D721Med (cell line): Measurements from ENCODE around the gene FGGY.

ENCODE experiments used
- DNase-seq: peaks from one replicate; pipeline ENCODE4 v3.0.0; 2011; ENCODE audit warnings: low spot score; ENCODE audit not compliant: insufficient read length
- FAIRE-seq: peaks from 2 replicates; lab custom pipeline; 2011; peaks lifted over from hg19 to GRCh38; lab: Jason Lieb, UNC
- CTCF ChIP-seq: IDR thresholded peaks from 2 replicates; pipeline ENCODE4 v1.5.1; 2012; ENCODE audit warnings: mild to moderate bottlenecking, control low read depth; ENCODE audit not compliant: insufficient read depth; ENCODE audit errors: missing control alignments

The FGGY gene

DNA sequence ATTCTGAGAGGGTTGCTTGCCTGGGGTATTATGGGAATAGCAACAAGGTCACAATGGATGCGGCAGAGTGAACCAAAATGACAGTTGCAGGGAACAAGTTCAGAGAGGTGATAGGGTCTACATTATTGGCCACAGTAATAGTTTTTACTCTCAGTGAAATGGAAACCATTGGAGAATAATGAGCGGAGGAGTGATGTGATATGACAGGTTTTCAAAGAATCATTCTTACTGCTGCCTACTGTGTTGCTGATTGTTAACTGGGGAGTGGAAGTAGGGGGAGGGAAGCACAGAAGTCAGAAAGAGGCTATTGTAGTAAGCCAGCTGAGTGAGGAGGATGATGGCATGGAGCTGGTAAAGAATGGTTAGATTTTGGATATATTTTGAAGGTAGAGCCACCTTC lies 322.7 kb downstream of the FGGY start:
- no peak for DNase-seq
- no peak for FAIRE-seq
- TF ChIP-seq CTCF, result no peak

DNA sequence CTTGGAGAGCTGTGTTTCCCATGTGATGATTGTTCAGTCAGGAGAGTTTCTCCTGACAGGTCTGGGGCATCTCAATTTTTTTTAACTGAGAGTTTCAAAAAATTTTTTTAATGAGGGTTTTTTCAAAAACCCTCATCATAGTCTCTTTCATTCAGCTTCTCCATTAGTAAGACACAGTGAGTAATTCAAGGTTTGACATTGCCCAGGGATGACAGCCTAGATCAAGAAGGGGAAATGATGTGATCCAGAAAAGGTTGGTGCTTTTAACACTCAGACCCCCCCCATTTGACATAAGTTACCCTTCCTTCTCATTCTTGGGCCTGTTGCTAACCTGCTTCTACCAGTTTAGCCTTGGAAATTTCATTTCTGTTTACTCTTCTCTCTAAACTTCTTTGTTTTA lies 328.5 kb downstream of the FGGY start:
- DNase-seq (no peak), FAIRE-seq (no peak)
- TF ChIP-seq CTCF, result no peak

GRCh38 chr1:59631561-59632255 lies 334.8 kb downstream of the FGGY start:
- no peak for DNase-seq
- no peak for TF ChIP-seq CTCF
- FAIRE-seq, result no peak

DNA sequence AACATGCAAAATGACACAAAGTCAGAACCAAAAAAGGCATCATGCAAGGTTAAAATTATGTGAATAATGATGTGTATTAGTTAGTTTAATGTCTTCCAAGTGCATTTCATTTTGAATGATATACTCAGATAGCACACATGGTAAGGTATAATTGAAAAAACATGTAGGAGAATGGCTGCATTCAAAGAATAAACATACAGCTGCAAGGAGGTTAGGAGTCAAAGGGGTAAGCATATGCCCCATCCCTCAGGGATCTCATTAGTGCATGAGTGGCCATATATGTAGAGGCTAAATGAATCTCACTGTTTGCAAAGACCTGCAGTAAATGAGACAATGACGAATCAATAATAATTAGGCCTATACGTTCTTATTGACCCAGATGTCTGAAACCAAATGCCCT lies 338.2 kb downstream of the FGGY start:
- no peak for TF ChIP-seq CTCF
- FAIRE-seq, result no peak
- DNase-seq, result no peak

DNA sequence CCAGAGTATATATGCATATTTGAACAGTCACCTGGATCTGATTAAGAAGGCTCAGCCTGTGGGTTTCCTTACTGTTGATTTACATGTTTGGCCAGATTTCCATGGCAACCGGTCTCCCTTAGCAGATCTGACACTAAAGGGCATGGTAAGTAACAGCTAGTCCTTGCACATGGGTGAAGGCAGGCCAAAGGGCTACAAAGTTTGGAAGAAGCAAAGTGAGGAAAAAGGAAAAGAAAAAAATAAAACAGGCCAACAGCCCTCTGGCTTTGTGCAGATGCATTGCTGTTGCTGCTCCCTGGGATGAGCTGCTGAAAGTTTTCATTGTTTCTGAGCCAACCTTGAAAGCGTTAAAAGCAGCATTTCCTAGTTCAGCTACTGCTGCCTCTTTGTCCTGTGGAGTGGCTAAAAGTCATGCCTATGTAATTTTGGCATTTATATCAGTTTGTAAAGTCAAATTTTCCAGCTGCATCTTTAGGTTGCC lies 341.4 kb downstream of the FGGY start:
- FAIRE-seq (no peak), DNase-seq (no peak)
- TF ChIP-seq CTCF, result no peak

GRCh38 chr1:59639266-59639665 lies 342.4 kb downstream of the FGGY start:
- no peak for DNase-seq
- TF ChIP-seq CTCF, result no peak
- FAIRE-seq, result no peak

GRCh38 chr1:59640851-59641250 lies 344.0 kb downstream of the FGGY start:
- no peak for FAIRE-seq
- TF ChIP-seq CTCF, result no peak
- DNase-seq, result no peak
